ENCODE measurements around the gene MGA.

The MGA gene

DNA sequence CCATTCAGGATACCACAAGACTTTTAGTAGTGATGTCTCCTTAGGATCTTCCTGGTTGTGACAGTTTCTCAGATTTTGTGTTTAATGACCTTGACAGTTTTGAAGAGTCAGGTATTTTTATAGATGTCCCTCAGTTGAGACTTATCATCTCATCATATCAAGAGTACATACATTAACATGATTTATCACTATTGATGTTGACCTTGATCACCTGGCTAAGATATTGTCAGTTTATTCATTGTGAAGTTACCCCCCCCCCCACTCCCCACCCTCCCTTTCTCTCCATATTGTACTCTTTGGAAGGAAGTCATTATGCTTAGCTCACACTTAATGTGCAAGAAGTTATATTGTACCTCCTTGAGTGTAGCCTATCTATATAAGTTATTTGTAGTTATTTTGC, 42.9 kb downstream of the MGA start:
- TF ChIP-seq ZFP30 (CRISPR knock-in tag; IDR thresholded peaks at IDR 0.05) (no peak), TCF4 (CRISPR knock-in tag; IDR thresholded peaks at IDR 0.05; ENCODE audit: borderline replicate concordance) (no peak), ZNF70 (CRISPR knock-in tag; IDR thresholded peaks at IDR 0.05) (no peak), ZFP3 (CRISPR knock-in tag; IDR thresholded peaks at IDR 0.05) (no peak), ISL1 (CRISPR knock-in tag; IDR thresholded peaks at IDR 0.05) (no peak), ZNF8 (CRISPR knock-in tag; IDR thresholded peaks at IDR 0.05) (no peak), GLIS3 (CRISPR knock-in tag; IDR thresholded peaks at IDR 0.05) (no peak), SNAI2 (CRISPR knock-in tag; IDR thresholded peaks at IDR 0.05) (no peak), OSR1 (CRISPR knock-in tag; IDR thresholded peaks at IDR 0.05) (no peak), ZNF565 (CRISPR knock-in tag; conservative IDR thresholded peaks at IDR 0.05; ENCODE audit: low read depth) (no peak)
- TF ChIP-seq, protein P1, sequence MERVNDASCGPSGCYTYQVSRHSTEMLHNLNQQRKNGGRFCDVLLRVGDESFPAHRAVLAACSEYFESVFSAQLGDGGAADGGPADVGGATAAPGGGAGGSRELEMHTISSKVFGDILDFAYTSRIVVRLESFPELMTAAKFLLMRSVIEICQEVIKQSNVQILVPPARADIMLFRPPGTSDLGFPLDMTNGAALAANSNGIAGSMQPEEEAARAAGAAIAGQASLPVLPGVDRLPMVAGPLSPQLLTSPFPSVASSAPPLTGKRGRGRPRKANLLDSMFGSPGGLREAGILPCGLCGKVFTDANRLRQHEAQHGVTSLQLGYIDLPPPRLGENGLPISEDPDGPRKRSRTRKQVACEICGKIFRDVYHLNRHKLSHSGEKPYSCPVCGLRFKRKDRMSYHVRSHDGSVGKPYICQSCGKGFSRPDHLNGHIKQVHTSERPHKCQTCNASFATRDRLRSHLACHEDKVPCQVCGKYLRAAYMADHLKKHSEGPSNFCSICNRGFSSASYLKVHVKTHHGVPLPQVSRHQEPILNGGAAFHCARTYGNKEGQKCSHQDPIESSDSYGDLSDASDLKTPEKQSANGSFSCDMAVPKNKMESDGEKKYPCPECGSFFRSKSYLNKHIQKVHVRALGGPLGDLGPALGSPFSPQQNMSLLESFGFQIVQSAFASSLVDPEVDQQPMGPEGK (CRISPR knock-in tag; IDR thresholded peaks at IDR 0.05; ENCODE audit: borderline replicate concordance) = no peak
- TF ChIP-seq, protein P2, sequence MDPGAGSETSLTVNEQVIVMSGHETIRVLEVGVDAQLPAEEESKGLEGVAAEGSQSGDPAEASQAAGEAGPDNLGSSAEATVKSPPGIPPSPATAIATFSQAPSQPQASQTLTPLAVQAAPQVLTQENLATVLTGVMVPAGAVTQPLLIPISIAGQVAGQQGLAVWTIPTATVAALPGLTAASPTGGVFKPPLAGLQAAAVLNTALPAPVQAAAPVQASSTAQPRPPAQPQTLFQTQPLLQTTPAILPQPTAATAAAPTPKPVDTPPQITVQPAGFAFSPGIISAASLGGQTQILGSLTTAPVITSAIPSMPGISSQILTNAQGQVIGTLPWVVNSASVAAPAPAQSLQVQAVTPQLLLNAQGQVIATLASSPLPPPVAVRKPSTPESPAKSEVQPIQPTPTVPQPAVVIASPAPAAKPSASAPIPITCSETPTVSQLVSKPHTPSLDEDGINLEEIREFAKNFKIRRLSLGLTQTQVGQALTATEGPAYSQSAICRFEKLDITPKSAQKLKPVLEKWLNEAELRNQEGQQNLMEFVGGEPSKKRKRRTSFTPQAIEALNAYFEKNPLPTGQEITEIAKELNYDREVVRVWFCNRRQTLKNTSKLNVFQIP (CRISPR knock-in tag; IDR thresholded peaks at IDR 0.05; ENCODE audit: borderline replicate concordance, low read depth) = no peak
- ATAC-seq = no peak

DNA sequence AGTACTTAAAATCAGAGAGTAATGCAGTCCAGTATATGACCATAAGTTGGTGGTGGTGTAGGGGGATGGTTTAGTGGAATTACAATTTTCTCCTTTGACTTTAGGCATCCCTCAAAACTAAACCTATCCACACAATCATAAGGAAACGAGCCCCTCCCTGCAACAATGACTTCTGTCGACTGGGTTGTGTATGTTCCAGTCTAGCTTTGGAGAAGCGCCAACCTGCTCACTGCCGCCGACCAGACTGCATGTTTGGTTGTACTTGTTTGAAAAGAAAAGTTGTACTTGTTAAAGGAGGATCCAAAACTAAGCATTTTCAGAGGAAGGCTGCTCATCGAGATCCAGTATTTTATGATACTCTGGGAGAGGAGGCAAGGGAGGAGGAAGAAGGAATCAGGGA, 52.8 kb downstream of the MGA start:
- no peak for TF ChIP-seq GLIS3 (CRISPR knock-in tag; IDR thresholded peaks at IDR 0.05)
- no peak for TF ChIP-seq SNAI2 (CRISPR knock-in tag; IDR thresholded peaks at IDR 0.05)
- no peak for TF ChIP-seq CSDC2 (CRISPR knock-in tag; IDR thresholded peaks at IDR 0.05)
- no peak for TF ChIP-seq TCF4 (CRISPR knock-in tag; IDR thresholded peaks at IDR 0.05; ENCODE audit: borderline replicate concordance)
- TF ChIP-seq OSR1 (CRISPR knock-in tag; IDR thresholded peaks at IDR 0.05) = no peak
- no peak for TF ChIP-seq ZNF70 (CRISPR knock-in tag; IDR thresholded peaks at IDR 0.05)
- TF ChIP-seq ZNF8 (CRISPR knock-in tag; IDR thresholded peaks at IDR 0.05) = no peak
- no peak for TF ChIP-seq PPARA (CRISPR knock-in tag; IDR thresholded peaks at IDR 0.05; ENCODE audit: borderline replicate concordance)
- TF ChIP-seq, protein P2 (CRISPR knock-in tag; IDR thresholded peaks at IDR 0.05; ENCODE audit: borderline replicate concordance, low read depth) = no peak
- TF ChIP-seq, protein P1 (CRISPR knock-in tag; IDR thresholded peaks at IDR 0.05; ENCODE audit: borderline replicate concordance) = no peak
- ATAC-seq = no peak

DNA sequence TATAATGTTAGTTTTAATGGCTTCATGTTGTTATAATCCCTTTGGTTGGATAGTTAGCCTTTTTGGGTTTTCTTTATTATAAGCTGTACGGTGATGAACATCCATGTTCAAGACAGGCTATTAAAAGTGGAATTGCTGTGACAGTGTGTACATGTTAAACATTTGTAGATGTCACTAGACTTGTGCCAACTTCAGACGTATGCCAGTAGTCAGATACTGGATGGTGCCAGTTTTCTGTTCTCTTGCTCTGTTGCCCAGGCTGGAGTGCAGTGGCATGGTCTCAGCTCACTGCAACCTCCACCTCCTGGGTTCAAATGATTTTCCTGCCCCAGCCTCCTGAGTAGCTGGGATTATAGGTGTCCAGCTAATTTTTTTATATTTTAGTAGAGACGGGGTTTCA, 54.1 kb downstream of the MGA start:
- TF ChIP-seq, protein P3, sequence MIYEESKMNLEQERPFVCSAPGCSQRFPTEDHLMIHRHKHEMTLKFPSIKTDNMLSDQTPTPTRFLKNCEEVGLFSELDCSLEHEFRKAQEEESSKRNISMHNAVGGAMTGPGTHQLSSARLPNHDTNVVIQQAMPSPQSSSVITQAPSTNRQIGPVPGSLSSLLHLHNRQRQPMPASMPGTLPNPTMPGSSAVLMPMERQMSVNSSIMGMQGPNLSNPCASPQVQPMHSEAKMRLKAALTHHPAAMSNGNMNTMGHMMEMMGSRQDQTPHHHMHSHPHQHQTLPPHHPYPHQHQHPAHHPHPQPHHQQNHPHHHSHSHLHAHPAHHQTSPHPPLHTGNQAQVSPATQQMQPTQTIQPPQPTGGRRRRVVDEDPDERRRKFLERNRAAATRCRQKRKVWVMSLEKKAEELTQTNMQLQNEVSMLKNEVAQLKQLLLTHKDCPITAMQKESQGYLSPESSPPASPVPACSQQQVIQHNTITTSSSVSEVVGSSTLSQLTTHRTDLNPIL (CRISPR knock-in tag; IDR thresholded peaks at IDR 0.05; ENCODE audit: low read depth) = no peak
- TF ChIP-seq, protein P4, sequence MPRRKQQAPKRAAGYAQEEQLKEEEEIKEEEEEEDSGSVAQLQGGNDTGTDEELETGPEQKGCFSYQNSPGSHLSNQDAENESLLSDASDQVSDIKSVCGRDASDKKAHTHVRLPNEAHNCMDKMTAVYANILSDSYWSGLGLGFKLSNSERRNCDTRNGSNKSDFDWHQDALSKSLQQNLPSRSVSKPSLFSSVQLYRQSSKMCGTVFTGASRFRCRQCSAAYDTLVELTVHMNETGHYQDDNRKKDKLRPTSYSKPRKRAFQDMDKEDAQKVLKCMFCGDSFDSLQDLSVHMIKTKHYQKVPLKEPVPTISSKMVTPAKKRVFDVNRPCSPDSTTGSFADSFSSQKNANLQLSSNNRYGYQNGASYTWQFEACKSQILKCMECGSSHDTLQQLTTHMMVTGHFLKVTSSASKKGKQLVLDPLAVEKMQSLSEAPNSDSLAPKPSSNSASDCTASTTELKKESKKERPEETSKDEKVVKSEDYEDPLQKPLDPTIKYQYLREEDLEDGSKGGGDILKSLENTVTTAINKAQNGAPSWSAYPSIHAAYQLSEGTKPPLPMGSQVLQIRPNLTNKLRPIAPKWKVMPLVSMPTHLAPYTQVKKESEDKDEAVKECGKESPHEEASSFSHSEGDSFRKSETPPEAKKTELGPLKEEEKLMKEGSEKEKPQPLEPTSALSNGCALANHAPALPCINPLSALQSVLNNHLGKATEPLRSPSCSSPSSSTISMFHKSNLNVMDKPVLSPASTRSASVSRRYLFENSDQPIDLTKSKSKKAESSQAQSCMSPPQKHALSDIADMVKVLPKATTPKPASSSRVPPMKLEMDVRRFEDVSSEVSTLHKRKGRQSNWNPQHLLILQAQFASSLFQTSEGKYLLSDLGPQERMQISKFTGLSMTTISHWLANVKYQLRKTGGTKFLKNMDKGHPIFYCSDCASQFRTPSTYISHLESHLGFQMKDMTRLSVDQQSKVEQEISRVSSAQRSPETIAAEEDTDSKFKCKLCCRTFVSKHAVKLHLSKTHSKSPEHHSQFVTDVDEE (CRISPR knock-in tag; IDR thresholded peaks at IDR 0.05) = no peak
- TF ChIP-seq, protein P5, sequence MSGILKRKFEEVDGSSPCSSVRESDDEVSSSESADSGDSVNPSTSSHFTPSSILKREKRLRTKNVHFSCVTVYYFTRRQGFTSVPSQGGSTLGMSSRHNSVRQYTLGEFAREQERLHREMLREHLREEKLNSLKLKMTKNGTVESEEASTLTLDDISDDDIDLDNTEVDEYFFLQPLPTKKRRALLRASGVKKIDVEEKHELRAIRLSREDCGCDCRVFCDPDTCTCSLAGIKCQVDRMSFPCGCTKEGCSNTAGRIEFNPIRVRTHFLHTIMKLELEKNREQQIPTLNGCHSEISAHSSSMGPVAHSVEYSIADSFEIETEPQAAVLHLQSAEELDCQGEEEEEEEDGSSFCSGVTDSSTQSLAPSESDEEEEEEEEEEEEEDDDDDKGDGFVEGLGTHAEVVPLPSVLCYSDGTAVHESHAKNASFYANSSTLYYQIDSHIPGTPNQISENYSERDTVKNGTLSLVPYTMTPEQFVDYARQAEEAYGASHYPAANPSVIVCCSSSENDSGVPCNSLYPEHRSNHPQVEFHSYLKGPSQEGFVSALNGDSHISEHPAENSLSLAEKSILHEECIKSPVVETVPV (CRISPR knock-in tag; IDR thresholded peaks at IDR 0.05) = no peak
- TF ChIP-seq ZFP30 (CRISPR knock-in tag; IDR thresholded peaks at IDR 0.05) (no peak), TCF4 (CRISPR knock-in tag; IDR thresholded peaks at IDR 0.05; ENCODE audit: borderline replicate concordance) (no peak)
- no peak for ATAC-seq

Data from SK-N-SH treated with all-trans-retinoic acid at 6 μM for 48 hours (cell line).